ENCODE results near the gene PNLIPRP2.

PNLIPRP2 gene

DNA sequence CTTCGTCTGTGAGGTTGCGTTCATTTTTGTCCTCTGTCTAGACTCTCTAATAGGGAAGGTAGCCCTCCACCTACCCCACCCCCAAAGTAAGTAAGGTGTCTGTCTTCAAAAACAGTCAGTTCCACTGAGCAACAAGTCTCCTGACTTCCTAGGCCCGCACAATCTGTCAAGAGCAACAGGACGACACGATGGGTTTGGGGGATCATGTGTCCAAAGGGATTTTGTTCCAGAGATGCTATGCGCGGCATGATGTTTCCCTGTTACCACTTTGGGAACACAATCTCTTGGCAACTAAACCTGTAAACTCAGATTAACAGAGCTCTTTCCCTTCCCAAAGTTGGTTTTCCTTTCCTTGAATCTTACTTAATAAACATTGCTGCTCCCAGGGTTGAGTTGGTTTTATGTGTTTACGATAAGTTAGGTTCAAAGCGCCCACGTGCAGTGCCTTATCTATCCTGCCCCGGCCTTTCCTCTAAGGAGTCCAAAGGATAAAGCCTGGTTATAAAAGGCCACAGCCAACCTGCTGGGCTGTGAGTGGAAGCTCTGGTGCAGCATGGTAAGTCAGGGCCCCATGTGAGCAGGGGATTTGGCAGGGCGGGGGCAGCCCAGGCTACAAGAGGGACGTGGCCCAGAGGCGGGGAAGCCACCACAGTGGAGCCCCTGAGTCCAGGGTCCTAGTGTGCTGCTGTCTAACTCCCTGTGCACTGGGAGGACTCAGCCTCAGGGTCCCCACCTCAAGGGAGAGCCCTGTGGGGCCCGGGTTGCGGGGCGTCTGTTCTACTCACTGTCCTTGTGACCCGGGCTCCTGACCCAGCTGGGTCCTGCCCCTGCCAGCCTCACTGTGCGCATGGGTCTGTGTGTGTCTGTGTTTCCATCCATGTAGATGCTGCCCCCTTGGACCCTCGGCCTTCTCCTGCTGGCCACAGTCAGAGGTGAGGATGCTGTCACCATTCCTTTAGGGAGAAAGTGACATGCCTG lies at the start of gene PNLIPRP2:
TSS of gene PNLIPRP2 (plus strand) at position 531 of the 978 bp plus-strand sequence.
- DNase-seq = no peak

DNA sequence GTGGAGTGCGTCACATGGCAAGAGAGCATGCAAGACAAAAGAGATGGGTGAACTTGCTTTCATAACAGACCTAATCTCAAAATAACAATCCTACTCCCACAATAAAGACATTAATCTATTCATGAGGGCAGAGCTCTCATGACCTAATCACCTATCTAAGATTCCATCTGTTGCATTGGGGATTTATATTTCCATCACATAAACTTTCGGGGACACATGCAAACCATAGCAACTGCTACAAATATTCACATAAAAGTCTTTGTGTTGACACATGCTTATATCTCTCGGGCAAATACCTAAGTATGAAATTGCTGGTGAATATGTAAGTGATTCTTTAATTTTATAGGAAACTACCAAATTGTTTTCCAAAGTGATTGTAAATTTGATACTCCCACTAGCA lies 46.0 kb upstream of the PNLIPRP2 start:
- no peak for DNase-seq

DNA sequence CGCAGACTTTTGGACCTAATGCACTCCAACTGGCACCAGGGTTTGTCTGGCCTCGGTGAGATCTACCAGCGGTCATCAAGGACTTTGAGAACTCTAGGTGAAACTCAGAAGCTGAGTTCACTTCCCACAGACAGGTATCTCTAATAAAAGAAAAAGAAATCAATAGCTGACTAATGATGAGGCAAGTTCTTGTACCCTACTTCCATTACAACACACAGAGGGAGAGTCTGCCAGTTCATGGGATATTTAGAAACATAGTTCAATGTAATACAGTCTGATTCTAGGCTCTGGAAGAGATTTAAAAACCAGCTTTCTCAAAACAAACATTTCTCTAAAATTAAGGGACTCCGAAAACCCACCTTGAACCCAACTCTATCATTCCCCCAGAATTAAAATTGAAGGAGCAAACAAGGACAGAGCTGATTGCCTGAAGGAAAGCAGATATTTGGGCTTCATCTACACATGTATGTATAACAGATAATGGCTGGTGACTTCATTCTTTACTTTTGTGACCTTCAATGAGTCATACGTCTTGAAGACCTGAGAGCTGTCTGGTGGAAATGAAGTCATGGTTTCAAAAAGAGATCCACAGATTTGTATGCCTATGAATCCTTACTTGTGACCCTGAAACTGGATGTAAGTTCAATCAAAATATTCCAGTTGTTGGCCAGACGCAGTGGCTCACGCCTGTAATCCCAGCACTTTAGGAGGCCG lies 32.7 kb upstream of the PNLIPRP2 start:
- no peak for DNase-seq

DNA sequence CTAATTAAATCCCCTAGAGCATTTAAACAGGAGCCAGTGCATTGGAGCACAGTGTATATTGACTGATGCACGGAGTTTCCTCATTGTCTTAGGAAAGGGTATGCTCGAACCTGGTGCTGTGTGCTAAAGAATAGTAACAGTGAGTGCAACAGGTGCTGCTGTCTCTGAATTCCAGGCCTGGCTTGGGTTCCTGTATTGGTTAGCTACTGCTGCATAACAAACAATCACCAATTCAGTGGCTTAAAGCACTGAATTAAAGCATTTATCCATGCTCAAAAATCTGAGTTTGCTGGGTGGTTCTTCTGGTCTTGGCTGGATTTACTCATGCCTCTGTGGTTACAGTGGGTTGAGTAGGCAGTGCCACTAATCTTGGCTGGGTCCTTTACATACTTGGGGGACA lies 31.8 kb upstream of the PNLIPRP2 start:
- no peak for DNase-seq

DNA sequence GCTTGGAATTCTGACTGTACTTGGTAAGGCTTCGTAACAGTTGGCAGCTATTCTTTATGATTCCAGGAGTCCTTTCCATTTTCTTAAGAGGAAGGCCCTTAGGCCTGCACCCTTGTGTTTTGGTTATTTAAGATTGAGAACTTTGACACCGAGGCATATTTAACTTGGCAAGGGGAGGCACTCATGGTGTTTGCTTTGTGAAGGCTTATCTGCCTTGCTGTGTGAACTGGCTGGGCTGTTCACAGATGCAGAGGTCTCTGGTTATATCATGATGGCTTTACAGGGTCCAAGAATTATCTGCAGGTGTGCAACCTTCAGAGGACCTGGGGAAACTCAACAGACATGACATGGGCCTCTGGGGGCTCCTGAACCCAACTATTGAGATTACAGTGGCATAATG lies 30.8 kb upstream of the PNLIPRP2 start:
- no peak for DNase-seq

DNA sequence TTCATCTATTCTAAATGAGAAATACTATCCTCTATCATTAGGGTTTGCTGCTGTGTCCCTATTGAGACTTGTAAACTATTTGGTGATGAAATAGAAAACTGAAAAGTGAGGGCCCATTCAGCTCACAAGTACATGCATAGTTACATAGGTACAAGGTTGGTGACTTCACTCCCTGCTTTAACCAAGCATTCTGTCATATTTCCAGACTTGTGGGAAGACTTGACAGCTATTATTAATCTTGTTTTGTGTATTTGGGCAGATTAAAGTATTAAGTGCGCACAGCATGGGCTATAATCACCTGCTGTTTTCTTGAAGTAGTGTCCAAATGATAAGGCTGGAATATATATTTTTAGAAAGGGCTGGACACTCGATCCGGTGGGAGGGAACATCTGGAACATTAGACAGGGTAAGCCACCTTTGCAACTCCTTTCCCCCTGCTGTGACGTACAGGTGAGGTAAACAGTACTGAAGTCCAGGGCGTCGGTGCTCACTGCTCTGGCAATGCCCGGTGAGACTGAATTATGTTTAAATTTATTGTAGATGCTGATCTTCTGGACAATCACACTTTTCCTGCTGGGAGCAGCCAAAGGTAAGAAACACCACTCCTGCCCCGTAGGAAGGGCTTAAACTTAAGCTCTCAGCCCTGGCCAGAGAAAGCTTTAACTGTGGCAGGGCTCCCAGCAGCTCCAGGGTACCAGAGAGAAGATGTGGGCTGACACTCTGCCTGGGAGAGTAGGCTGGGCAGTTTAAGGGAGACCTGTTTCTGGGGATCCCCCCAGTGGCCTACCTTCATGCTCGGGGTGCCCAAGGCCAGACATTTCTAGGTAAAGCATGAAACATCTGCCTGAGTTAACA lies 29.9 kb upstream of the PNLIPRP2 start, which contains the start of gene PNLIPRP1:
TSS of gene PNLIPRP1 (plus strand) at position 370 of the 855 bp plus-strand sequence. CDS start at position 541, 171 bp downstream.
- DNase-seq = no peak

DNA sequence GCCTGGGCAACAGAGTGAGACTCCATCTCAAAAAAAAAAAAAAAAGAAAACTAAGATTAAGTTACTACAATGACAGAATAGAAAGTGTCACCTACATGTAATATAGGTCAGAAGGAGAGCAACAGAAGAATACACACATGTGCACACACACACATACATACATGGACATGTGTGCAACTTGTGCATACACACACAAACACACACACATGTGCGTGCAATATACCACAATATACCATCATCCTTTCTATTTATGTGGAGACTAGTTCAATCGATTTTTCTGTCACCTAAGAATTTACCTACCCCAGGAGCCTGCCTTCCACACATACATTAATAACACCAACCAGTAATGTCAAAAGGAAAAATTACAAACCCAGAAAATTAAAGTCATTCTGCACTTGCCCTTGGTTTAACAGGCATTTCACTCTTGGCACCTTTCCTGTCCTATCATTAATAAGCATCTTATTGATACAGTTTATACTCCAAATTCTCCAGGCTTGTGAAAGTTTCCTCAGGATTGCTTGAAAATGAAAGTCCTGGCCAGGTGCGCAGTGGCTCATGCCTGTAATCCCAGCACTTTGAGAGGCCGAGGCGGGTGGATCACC lies 27.5 kb upstream of the PNLIPRP2 start:
- no peak for DNase-seq

DNA sequence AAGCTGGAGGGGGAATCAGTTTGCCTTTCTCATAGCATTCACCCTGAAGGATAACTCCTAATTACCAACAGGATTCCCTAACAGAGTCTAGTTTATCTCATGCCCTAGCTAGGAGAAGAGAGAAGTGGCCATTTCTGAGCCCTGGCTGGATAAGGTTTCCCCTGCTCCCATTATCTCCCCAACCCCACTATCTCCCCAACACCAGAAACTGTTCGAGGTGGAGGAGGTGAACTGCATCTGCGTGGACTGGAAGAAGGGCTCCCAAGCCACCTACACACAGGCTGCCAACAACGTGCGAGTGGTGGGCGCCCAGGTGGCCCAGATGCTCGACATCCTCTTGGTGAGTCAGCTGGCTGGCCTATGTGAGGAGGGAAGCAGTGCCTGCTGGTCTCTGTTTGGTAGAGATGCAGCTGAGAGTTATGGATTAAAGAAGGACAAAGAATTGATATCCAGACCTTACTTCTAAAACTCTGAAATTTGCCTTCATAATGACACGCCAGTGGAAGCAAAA lies 26.2 kb upstream of the PNLIPRP2 start:
- no peak for DNase-seq

DNA sequence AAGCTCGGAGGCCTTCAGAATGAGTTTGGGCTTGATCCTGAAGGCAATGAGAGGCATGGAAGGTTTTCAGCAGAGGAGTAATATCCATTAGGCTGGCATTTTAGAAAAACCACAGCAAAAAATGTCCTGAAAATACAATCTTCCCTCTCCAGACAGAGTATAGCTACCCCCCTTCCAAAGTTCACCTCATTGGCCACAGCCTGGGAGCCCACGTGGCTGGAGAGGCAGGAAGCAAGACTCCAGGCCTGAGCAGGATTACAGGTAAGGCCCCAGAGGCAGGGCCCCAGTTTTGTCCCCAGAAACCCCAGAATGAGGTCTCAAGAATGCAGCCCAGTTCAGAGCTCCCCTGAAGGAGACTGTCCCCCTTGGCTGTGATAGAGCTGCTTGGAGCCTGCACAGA lies 24.7 kb upstream of the PNLIPRP2 start:
- no peak for DNase-seq

DNA sequence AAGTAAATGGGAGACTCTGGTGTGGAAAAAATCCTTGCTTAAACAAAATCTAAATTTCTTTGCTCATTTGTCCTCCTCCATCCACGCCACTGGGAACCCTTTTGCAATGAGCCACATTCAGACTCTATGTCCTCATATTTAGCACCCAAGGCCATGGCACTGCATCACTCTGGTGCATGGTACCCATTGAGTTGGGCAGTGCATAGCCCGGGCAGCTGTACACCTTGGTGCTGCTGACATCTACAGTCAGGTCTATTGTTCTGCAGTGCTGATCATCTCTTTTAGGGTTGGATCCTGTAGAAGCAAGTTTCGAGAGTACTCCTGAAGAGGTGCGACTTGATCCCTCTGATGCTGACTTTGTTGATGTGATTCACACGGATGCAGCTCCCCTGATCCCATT lies 23.2 kb upstream of the PNLIPRP2 start:
- no peak for DNase-seq

DNA sequence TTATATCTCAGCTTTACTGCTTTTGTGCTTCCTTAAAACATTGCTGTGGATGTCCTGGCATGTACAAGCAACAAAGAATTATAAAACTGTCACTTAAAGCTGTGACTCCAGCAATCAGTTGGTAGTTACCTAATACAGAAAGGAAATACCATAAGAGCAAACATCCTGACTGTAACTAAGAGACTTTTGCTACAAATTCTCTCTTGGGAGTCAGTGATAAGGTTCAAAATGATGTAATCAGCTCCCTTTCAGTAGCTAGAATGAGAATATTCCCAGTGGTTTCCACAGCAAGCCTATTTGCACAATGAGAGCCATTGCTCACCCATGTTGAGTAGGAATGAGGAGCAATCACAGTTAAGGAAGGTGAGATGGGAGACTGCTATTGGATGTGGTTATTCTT lies 22.4 kb upstream of the PNLIPRP2 start:
- no peak for DNase-seq

DNA sequence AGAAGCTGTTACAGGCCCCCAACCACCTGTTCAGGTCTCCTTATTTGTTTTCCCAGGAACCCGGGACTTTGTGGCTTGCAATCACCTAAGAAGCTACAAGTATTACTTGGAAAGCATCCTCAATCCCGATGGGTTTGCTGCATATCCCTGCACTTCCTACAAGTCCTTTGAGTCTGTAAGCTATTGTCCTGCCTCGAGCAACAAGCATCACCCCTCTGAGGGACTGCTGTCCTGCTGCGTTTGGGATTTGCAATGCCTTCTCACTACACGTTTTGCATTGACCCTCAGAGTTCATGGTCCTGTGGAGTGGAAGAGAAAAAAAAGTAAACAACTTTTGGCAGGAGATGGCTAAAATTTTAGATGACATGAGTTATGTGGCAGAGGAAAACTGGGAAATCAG lies 20.8 kb upstream of the PNLIPRP2 start:
- no peak for DNase-seq

DNA sequence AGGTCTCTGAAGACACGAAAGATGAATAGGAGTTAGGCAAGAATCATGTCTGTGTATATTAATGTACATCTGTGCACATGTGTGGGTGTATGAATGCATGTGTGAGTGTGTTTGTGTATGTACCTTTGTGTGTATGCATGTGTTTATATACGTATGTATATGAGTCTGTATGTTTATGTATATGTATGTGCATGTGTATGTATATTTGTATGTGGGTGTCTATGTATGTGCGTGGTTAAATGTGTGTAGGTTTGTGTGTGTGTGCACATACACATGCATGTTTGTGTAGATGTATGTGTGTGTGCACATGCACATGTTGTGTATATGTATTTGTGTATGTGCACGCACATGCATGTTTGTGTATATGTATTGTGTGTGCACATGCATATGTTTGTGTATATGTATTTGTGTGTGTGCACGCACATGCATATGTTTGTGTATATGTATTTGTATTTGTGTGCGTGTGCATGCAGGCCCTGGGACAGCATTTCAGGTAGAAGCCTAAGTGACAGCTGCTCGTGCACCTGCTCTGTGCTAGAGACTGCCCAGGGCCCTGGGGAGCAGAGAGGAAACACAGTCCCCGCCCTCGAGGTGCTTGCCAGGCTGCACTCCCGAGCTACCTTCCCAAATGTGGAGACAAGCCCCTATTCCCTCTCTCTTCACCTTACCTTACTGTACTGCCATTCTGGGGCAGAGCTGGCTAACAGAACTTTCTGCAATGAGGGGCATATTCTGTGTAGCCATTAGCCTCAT lies 17.9 kb upstream of the PNLIPRP2 start:
- DNase-seq = no peak

DNA sequence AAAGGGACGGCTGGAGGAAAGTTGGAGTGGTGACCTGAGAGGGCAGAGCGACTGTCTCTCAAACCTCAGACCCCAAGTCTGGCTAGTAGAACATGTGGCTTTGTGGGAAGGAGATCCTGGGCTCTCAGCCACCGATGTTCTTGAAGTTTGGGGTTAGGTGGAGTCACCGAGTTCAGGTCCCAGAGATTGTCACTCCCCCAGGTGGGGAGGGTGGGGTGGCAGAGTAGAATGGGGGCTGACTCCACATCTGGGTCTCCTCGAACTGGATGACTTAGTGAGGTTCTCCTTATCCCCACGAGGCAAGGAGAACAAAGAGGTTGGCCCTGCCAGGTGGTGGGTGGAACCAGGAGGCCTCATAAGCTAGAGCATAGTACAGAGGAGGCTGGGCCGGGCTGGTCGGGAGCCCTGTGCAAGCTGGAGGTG lies 14.7 kb upstream of the PNLIPRP2 start:
- DNase-seq = no peak

DNA sequence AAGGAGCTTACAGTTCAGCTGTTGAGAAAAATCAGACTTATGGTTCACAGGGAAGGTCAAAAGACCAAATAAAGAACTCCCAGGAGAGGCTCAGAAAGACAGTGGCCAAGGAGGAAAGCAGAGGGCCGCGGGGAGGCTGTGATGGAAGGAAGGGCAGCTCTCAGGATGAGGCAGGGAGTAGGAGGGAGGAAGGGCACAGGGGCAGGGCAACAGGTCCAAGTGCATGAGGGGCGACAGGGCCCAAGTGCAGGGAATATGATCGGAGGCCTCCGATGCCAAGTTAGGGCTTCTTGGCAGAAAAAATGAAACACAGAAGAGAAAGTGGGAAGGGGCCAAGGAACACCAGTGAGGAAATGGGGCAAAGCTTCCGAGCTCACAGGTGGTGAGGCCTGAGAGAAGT lies 13.4 kb upstream of the PNLIPRP2 start:
- no peak for DNase-seq

DNA sequence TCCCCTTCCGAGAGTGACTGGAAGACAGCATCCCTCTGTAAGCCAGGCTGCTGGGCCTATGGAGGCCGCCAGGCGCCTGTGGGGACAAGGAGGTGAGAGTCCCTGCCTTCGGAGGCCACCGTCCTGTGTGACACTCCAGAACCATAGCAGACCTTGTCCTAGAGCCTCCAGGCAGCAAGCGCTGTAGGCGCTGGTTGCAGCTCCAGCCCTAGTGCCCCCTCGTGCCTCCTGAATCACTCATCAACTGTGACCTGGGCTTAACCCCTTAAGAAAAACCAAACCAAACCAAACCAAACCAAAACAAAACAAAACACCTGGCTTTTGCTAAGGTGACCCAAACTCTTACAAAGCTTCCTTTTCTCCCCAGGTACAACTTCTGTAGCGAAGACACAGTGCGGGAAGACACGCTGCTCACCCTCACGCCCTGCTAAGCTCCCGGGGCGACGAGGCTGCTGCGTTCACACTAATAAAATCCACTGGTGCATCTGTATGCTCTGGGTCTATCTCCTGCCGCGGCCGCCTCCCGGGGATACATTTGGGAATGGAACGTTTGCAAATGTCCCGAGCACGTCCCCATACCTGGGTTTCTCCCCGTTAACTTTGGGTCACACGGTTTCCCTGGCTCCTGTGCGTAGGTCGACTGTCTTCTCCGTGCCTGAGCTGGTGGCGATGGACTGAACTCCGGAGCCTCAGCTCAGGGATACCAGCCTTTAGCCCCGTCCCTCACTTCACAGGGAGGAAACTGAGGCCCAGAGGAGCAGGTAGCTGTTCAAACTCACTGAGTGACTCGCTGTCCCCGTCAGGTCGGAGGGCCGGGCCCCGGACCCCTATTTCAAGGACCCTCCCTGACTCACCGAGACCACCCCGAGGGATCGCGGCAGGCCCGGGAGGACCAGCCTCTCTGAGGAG lies 11.8 kb upstream of the PNLIPRP2 start:
- no peak for DNase-seq

DNA sequence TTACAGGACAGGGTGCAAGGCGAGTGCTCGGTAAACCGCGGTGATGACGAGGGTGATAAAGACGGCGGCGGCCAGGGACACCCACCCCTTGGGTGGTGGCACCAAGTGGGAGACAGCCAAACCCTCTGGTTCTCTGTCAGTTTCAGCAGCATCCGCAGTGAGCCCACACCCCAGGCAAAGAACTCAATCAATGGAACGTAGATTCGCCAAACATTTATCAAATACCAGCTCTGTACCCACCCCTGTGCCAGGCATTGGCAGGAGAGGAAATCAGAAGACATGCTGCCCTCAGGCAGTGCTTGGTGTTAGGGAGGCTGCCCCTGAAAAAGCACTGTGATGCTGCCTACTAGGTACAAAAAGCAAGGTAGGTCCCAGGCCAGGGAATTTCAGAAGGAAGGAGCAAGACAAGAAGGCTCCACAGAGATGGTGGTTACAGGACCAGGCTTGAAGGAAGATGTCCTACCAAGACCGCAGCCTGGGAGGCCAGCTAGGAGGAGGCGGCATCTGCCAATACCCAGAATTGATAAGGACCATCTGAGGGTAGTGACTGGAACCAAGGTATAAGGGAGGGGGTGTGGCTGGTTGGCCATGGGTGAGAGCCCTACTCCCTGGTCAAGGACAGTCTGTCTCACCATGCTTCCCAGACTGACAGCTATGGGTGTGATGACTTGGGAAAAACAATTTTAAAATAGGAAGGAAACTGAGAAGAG lies 10.2 kb upstream of the PNLIPRP2 start:
- DNase-seq = no peak

DNA sequence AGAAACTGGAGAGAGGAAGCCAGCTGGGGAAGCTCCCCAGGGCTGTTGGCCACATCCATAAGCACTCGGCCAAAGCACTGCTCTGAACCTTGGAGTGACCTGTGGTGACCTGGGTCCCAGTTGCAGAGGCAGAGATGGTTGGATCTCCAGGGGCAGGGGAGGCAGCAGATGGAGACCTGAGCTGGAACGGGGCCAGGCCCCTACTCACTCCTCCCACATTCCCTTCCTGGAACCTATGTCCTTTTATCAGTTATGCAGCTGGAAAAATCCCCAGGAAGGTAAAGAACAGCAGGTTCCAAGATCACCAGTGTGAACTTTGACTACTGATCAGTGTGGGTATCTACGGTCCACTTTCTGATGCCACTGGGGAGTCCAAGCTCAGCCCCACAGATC lies 9.6 kb upstream of the PNLIPRP2 start:
- DNase-seq = no peak

DNA sequence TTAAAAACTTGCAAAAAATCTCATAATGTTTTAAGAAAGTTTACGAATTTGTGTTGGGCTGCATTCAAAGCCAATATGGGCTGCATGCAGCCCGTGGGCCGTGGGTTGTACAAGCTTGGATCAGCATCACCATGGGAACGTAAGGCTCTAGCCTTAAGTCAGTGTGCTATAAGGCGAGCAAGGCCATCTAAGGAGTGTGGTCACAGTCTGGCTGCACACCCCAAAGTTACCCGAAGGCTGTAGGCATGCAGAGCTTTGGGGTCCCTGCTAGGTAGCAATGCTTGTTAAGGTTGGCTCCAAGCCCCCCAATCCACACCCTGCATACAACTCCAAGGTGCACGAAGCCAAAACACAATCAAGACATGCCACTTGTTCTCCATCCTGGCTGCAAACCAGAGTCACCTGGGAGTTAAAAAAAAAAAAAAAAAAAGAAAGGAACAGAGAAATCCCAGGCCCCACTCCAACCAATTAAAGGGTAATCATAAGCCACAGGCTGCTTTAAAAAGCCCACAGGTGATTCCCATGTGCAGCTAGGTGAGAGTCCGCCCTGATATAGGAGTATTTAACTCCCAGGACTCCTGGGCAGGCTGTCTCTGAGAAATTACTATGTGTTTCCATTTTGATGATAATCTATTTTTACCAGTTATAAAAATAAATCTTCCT lies 8.5 kb upstream of the PNLIPRP2 start:
- DNase-seq = no peak
